Right renal pelvis (tissue), 4 donors: ENCODE data around the gene DNAH1. TPM values are rescaled to one million over a fixed set of nuclear protein-coding genes. Genes with fewer than 3 reads are reported as not detected.
"Not testable (repeated sequence)": the region's sequence is repeated elsewhere in the genome, so short reads cannot be mapped to it uniquely, and the experiment has no call there.

ENCODE experiments used
- DNase-seq, 4 donors: peaks; one replicate each; pipeline ENCODE4 v3.0.0-alpha.2; 2013; ENCODE audit warnings: low read depth in 4 of 4, low spot score in 3 of 4, missing footprints in 1 of 4
- polyA plus RNA-seq, 4 donors: library from polyadenylated mRNA; unstranded; fragments of 120-200 nt; gene quantifications; one replicate each; pipeline ENCODE4 v1.2.1, GENCODE V29; 2013; ENCODE audit not compliant: insufficient read length in 4 of 4

The DNAH1 gene
- polyA plus RNA-seq = 1 to 10 TPM; 7.0 to 10.0 (median 8.3) TPM

GRCh38 chr3:52315977-52316764, at the start of gene DNAH1:
TSS of gene DNAH1 (plus strand) at chr3:52316319. CDS start at chr3:52322443, 6,124 bp downstream.
- no peak for DNase-seq

GRCh38 chr3:52268036-52268435, 48.1 kb upstream of the DNAH1 start:
- DNase-seq = no peak

- no peak for DNase-seq
These were observed 46.3 kb upstream of the DNAH1 start for GRCh38 chr3:52269776-52270175.

- no peak for DNase-seq
These were observed 45.8 kb upstream of the DNAH1 start for GRCh38 chr3:52270252-52270754.

- not testable (repeated sequence) for DNase-seq
These were observed 43.9 kb upstream of the DNAH1 start for GRCh38 chr3:52272172-52272571.

GRCh38 chr3:52272831-52273230, 43.3 kb upstream of the DNAH1 start:
- no peak for DNase-seq

- DNase-seq = not testable (repeated sequence)
These were observed 41.3 kb upstream of the DNAH1 start for GRCh38 chr3:52274781-52275180.

- peak in 1 of 4 donors; percentile 53 for DNase-seq
These were observed 38.8 kb upstream of the DNAH1 start for GRCh38 chr3:52277071-52277964.

GRCh38 chr3:52277972-52278509, 38.1 kb upstream of the DNAH1 start:
- no peak for DNase-seq

- DNase-seq = peak; percentile 85 to 92 (median 86)
These were observed 37.5 kb upstream of the DNAH1 start, which contains the start of gene WDR82 for GRCh38 chr3:52278510-52279069. TSS of gene WDR82 (minus strand) at chr3:52278649. CDS start at chr3:52278361, 288 bp downstream.

GRCh38 chr3:52279596-52279995, 36.5 kb upstream of the DNAH1 start:
- DNase-seq = no peak

GRCh38 chr3:52280050-52280461, 36.1 kb upstream of the DNAH1 start:
- no peak for DNase-seq

- no peak for DNase-seq
These were observed 33.9 kb upstream of the DNAH1 start for GRCh38 chr3:52281981-52282801.

GRCh38 chr3:52283306-52283705, 32.8 kb upstream of the DNAH1 start:
- no peak for DNase-seq

- DNase-seq = not testable (repeated sequence)
These were observed 32.1 kb upstream of the DNAH1 start for GRCh38 chr3:52284051-52284450.

GRCh38 chr3:52286777-52287110, 29.4 kb upstream of the DNAH1 start:
- DNase-seq = no peak

- no peak for DNase-seq
These were observed 27.4 kb upstream of the DNAH1 start for GRCh38 chr3:52288674-52289073.

- DNase-seq = no peak
These were observed 26.8 kb upstream of the DNAH1 start for GRCh38 chr3:52289338-52289746.

GRCh38 chr3:52289747-52290595, 26.1 kb upstream of the DNAH1 start:
- no peak for DNase-seq
